Uterine smooth muscle cell (primary cell): ENCODE data around the gene OR1S2. TPM values are rescaled to one million over a fixed set of nuclear protein-coding genes. Genes with fewer than 3 reads are reported as not detected.

Experiments
- total RNA-seq: library from RNA; depleted of rRNA; stranded (reverse); fragments of >200 nt; gene quantifications from 2 replicates; pipeline ENCODE4 v1.2.3, GENCODE V29; 2014

Gene OR1S2, protein sequence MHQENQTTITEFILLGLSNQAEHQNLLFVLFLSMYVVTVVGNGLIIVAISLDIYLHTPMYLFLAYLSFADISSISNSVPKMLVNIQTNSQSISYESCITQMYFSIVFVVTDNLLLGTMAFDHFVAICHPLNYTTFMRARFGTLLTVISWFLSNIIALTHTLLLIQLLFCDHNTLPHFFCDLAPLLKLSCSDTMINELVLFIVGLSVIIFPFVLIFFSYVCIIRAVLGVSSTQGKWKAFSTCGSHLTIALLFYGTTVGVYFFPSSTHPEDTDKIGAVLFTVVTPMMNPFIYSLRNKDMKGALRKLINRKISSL
- total RNA-seq, result not detected in 2 replicates

GRCh38 chr11:58204042-58204441, at the start of gene OR1S2:
TSS of gene OR1S2 (minus strand) at chr11:58204142. CDS start at chr11:58204142, 0 bp downstream.

DNA sequence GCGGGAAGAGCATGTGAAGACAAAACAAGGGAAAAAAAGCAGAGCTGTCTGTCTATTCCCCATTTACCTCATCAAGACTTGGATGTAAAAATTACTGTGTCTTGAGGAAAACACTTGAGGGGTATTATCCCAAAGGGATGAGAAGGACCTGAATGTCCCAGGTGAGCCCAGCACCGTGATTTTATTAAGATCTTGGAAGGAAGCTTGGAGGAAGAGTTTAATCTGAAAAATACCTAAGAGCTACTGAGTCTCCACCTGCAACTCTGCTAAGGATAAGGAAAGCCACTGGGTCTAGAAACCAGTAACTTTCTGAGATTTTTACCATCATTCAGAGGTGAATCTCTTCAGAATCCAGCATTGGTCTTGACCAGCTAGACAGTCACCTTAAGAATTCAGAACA, 8.5 kb upstream of the OR1S2 start, which contains the start of gene OR1S1:
OR1S1 (plus strand) TSS at position 301 of the 400 bp plus-strand sequence.

DNA sequence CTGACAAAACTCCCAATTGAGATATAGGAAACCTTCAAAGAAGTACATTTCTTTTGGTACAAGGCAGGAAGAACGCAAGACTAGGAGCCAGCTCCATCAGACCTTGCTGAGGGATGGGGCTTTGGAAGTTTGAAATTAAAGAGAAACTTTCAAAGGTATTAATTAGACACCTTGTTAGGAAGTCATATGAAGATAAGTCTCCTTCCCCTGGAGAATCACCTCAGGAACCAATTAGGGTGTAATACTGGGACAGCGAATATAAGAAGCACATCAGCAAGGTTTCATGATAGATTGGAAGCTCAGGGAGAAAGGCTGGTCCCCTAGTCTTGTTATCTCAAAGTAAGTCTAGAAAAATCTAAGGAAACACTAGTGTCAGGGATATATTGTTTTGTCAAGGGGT, 15.2 kb downstream of the OR1S2 start, which contains the start of gene OR9Q2:
OR9Q2 (plus strand) TSS at position 301 of the 400 bp plus-strand sequence. CDS start 1,421 bp downstream, outside the sequence.

Other genes starting within 250 kb of the OR1S2 start
- not detected in 2 replicates for gene OR9Q1, start 180.3 kb downstream of the OR1S2 start, total RNA-seq
- not detected in 2 replicates for gene OR6Q1, start 173.2 kb downstream of the OR1S2 start, total RNA-seq
- under 0.01 TPM in 1 of 2 replicates, not detected in the other for gene OR9I1, start 78.6 kb downstream of the OR1S2 start, total RNA-seq
- gene OR9Q2, start 15.1 kb downstream of the OR1S2 start, total RNA-seq, result 0.12 TPM in 1 of 2 replicates, not detected in the other
- gene OR1S1, start 8.6 kb upstream of the OR1S2 start, total RNA-seq, result 0.12 TPM in 1 of 2 replicates, not detected in the other
- not detected in 2 replicates for gene OR10Q1, start 24.8 kb upstream of the OR1S2 start, total RNA-seq
- not detected in 2 replicates for gene OR10W1, start 64.1 kb upstream of the OR1S2 start, total RNA-seq
- gene OR5B17, start 154.9 kb upstream of the OR1S2 start, total RNA-seq, result not detected in 2 replicates
- gene OR5B3, start 202.7 kb upstream of the OR1S2 start, total RNA-seq, result not detected in 2 replicates
- gene OR5B2, start 224.0 kb upstream of the OR1S2 start, total RNA-seq, result not detected in 2 replicates
- gene OR5B12, start 238.1 kb upstream of the OR1S2 start, total RNA-seq, result 0.11 TPM in 1 of 2 replicates, not detected in the other